ENCODE results near the gene ELAVL3. TPM values are rescaled to one million over a fixed set of nuclear protein-coding genes. Genes with fewer than 3 reads are reported as not detected.
A peak's percentile ranks its signal among the peaks of the same experiment; 100 is the strongest.

ELAVL3 gene
- total RNA-seq, 1 experiment from 2014 or later: 1.2 TPM

- no peak overlapping the region for H3K9ac ChIP-seq (ENCODE audit: extremely low read depth, insufficient read length, low read length)
- no peak overlapping the region for H2BK12ac ChIP-seq (ENCODE audit: insufficient read length, low read depth, low read length)
- H3K23ac ChIP-seq (ENCODE audit: insufficient read length, low read depth, low read length): no peak overlapping the region
- Mint-ChIP-seq H3K4me1 (peaks cover 3 to 6% of the 10 kb centered on the region in 2 experiments; a peak in 2 of 4 replicates), H3K36me3 (ENCODE audit: insufficient read depth in 1 of 3, low read depth in 3 of 3) (peaks cover 0 to 23% (median 7%) of the 10 kb centered on the region in 3 experiments; a peak in 5 of 7 replicates), H3K4me3 (peak overlapping the region in 1 of 2 experiments; percentile 31; a peak in 1 of 5 replicates), H3K27ac (peak overlapping the region in 1 of 3 experiments; percentile 7; a peak in 1 of 7 replicates), H3K9me3 (no peaks in the 10 kb centered on the region), H3K27me3 (ENCODE audit: low read depth) (no peaks in the 10 kb centered on the region)
- no peak overlapping the region for H4K91ac ChIP-seq (ENCODE audit: insufficient read length, low read depth, low read length)
- DNase-seq: no peak
- H3K79me1 ChIP-seq (ENCODE audit: insufficient read depth, low read depth, low read length, poor library complexity, severe bottlenecking): no peaks in the 10 kb centered on the region
- H3K9me3 ChIP-seq (ENCODE audit: control insufficient read depth, low read depth, low read length): no peaks in the 10 kb centered on the region
- no peak overlapping the region for H2BK15ac ChIP-seq (ENCODE audit: low read depth, low read length)
- no peak overlapping the region for H2BK20ac ChIP-seq (ENCODE audit: low read depth, low read length, poor library complexity, severe bottlenecking)
- H3K27ac ChIP-seq (ENCODE audit: insufficient read length, low read depth, low read length): no peak overlapping the region
- H3K18ac ChIP-seq (ENCODE audit: insufficient read length, low read depth, low read length): no peak overlapping the region
- H4K5ac ChIP-seq (ENCODE audit: insufficient read length, low read depth, low read length): no peak overlapping the region
- no peak overlapping the region for H3K56ac ChIP-seq (ENCODE audit: insufficient read length, low read depth, low read length)
- H2BK120ac ChIP-seq (ENCODE audit: low read depth, low read length, poor library complexity, severe bottlenecking): no peak overlapping the region
- TF ChIP-seq CTCF (conservative IDR thresholded peaks at IDR 0.05): no peak
- peaks cover 5% of the 10 kb centered on the region for H3K23me2 ChIP-seq (ENCODE audit: insufficient read length, low read depth, low read length, poor library complexity, severe bottlenecking)
- H3K4ac ChIP-seq (ENCODE audit: low read depth, low read length): no peak overlapping the region
- H3K27me3 ChIP-seq (ENCODE audit: insufficient read depth, low read length): no peaks in the 10 kb centered on the region
- no peaks in the 10 kb centered on the region for H3K4me1 ChIP-seq (ENCODE audit: insufficient read depth, low read length)
- no peak overlapping the region for H3T11ph ChIP-seq (ENCODE audit: low read length)
- H3K79me2 ChIP-seq (ENCODE audit: insufficient read depth, low read length): no peaks in the 10 kb centered on the region
- H2AFZ ChIP-seq (ENCODE audit: low read length): no peak overlapping the region
- no peak overlapping the region for H3K4me2 ChIP-seq (ENCODE audit: insufficient read depth, insufficient read length, low read length)
- H3K14ac ChIP-seq (ENCODE audit: insufficient read depth, low read length): no peak overlapping the region
- H4K8ac ChIP-seq (replicated peaks; ENCODE audit: insufficient read length, low read depth, low read length): no peak overlapping the region
- WGBS (ENCODE audit: extremely low coverage, insufficient read length, low lambda C conversion rate): no CpG with 5 or more reads among the region's 8 CpGs
- no peak overlapping the region for H2AK5ac ChIP-seq (ENCODE audit: insufficient read length, low read length)
- H4K20me1 ChIP-seq (ENCODE audit: control insufficient read depth, insufficient read depth, insufficient read length): no peaks in the 10 kb centered on the region
- H2BK5ac ChIP-seq (ENCODE audit: insufficient read length, low read length): no peak overlapping the region
These were observed 29.6 kb upstream of the ELAVL3 start for GRCh38 chr19:11510444-11510843.
